CD4-positive, alpha-beta T cell (primary cell): ENCODE data around the gene GAST. TPM values are rescaled to one million over a fixed set of nuclear protein-coding genes. Genes with fewer than 3 reads are reported as not detected.

Source experiments
- ATAC-seq: fragments of 200-7000 bp; cut with Tn5 transposase; one replicate; pipeline ENCODE4 v1.10.0; 2022; ENCODE audit warnings: mild to moderate bottlenecking; ENCODE audit not compliant: poor library complexity
- CTCF ChIA-PET: fragments of 350-600 bp; sonication (Branson Sonifier 250); formaldehyde crosslinking; loops from one replicate; lab custom pipeline; 2021; ENCODE audit warnings: antibody characterized with exemption, inconsistent platforms; lab: Charles Lee
- POLR2A ChIA-PET: fragments of 350-600 bp; sonication (Branson Sonifier 250); formaldehyde crosslinking; loops from one replicate; lab custom pipeline; 2021; ENCODE audit warnings: antibody characterized with exemption, inconsistent platforms; lab: Charles Lee
- DNase-seq, 14 experiments: peaks; one replicate each; pipeline ENCODE4 v3.0.0-alpha.2; 2013 to 2020; ENCODE audit warnings: mixed read lengths in 2 of 14
- H3K27ac ChIP-seq, 2 donors: one replicate each; pipeline versions ENCODE4 v1.5.1 to v1.7.0; 2013; ENCODE audit warnings: low read length in 2 of 2, low read depth in 1 of 2, mild to moderate bottlenecking in 1 of 2
- H3K27me3 ChIP-seq, 2 experiments: 1 replicate in 1 of 2; 2 replicates in 1 of 2; pipeline versions ENCODE4 v1.6.1 to v1.7.0; 2013; ENCODE audit warnings: low read length in 2 of 2, control low read depth in 1 of 2, mild to moderate bottlenecking in 1 of 2, moderate library complexity in 1 of 2; ENCODE audit not compliant: insufficient read depth in 2 of 2, control insufficient read depth in 1 of 2
- H3K36me3 ChIP-seq: one replicate; pipeline ENCODE4 v1.6.1; 2013; ENCODE audit warnings: low read length, control low read depth; ENCODE audit not compliant: insufficient read depth
- H3K4me1 ChIP-seq: one replicate; pipeline ENCODE4 v1.6.1; 2013; ENCODE audit warnings: low read length, control low read depth; ENCODE audit not compliant: insufficient read depth
- H3K4me3 ChIP-seq: one replicate; pipeline ENCODE4 v1.5.1; 2013; ENCODE audit warnings: mild to moderate bottlenecking, low read length, moderate library complexity
- H3K9me3 ChIP-seq, 2 experiments: 1 replicate in 1 of 2; 2 replicates in 1 of 2; pipeline versions ENCODE4 v1.6.1 to v1.7.0; 2013; ENCODE audit warnings: low read length in 2 of 2, mild to moderate bottlenecking in 2 of 2, control low read depth in 1 of 2, moderate library complexity in 1 of 2; ENCODE audit not compliant: control insufficient read depth in 1 of 2, insufficient read depth in 1 of 2
- H3K27ac Mint-ChIP-seq: one replicate; pipeline ENCODE4 v1.8.0; 2020; ENCODE audit warnings: mixed read lengths
- H3K27me3 Mint-ChIP-seq: one replicate; pipeline ENCODE4 v1.8.0; 2021; ENCODE audit warnings: mixed read lengths
- H3K36me3 Mint-ChIP-seq: one replicate; pipeline ENCODE4 v1.8.0; 2021; ENCODE audit warnings: low read depth, mixed read lengths
- H3K4me1 Mint-ChIP-seq: one replicate; pipeline ENCODE4 v1.8.0; 2021; ENCODE audit warnings: low read depth, mixed read lengths
- H3K4me3 Mint-ChIP-seq: one replicate; pipeline ENCODE4 v1.8.0; 2020; ENCODE audit warnings: mild to moderate bottlenecking, mixed read lengths
- H3K9me3 Mint-ChIP-seq: one replicate; pipeline ENCODE4 v1.8.0; 2020; ENCODE audit warnings: mixed read lengths
- intact Hi-C, 2 experiments: fragments of 100-400 bp; cut with DNase I in 1 of 2; cut with micrococcal nuclease in 1 of 2; formaldehyde crosslinking; loops; one replicate each; pipeline versions ENCODE4 v1.15.1 to v1.9.0; 2023 to 2025; cut with DNase I, micrococcal nuclease
- total RNA-seq, 174 experiments: library from RNA in 2 of 174; stranded (reverse) in 2 of 174; gene quantifications; one replicate each; pipeline ENCODE4 v1.2.3 and lab custom pipeline; 2021 to 2026
- TF ChIP-seq, protein P1 (sequence below): fragments of 200-600 bp; IDR thresholded peaks from one replicate; pipeline ENCODE4 v1.8.0; 2022; ENCODE audit warnings: antibody characterized with exemption, mild to moderate bottlenecking

The GAST gene
- total RNA-seq, 2 experiments from 2014 or later, result not detected

DNA sequence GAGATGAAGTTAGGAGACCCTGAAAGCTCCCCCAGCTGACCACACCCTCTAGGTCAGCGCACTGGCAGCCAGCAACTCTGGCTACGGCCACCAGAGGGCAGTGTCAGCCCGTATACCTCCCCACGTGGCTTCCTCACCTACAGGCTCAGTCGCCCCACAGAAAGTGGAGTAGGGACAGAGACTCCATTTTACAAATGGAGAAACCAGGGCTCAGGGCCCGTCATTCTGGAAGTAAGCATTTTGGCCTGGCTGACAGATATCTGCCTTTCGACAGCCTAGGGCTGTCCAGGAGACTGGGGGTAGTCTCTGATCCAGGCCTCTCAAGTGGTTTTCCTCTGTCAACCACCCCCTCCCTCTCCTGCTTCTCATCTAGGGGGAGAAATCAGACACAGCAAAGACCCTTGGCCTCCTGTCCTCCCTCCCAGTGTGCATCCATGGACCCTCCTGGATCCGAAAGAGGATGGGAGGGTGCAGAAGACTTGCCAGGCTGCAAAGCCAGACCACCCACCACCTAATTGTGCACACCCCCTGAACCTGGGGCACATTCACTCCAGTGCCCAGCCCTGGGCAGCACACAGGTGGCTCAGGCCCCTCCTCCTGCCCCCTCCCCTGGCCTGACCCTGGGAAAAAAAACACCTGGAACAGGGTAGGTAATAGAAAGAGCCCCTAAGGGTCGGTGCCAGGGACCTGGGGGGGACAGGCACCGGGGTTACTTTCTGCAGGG is 26.1 kb downstream of the GAST start:
- Histone ChIP-seq H3K27me3 (peaks cover 36 to 43% of the 10 kb centered on the region in 2 experiments), H3K4me1 (peaks cover 21% of the 10 kb centered on the region), H3K4me3 (no peak overlapping the region), H3K27ac (no peak overlapping the region), H3K9me3 (peaks cover 0 to 18% of the 10 kb centered on the region in 2 experiments), H3K36me3 (no peaks in the 10 kb centered on the region)
- no peaks in the 10 kb centered on the region for H3K9me3 Mint-ChIP-seq
- H3K4me1 Mint-ChIP-seq, result no peaks in the 10 kb centered on the region
- CTCF ChIA-PET, result interaction anchor here (0.7 to 1.2 kb wide), 4 partner anchors 10 to 92 kb away, joined by 3 to 8 read pairs (median 4); partner anchors contain the start of gene P3H4
- no peaks in the 10 kb centered on the region for H3K36me3 Mint-ChIP-seq
- H3K27me3 Mint-ChIP-seq, result peaks cover 38% of the 10 kb centered on the region
- TF ChIP-seq, protein P1, sequence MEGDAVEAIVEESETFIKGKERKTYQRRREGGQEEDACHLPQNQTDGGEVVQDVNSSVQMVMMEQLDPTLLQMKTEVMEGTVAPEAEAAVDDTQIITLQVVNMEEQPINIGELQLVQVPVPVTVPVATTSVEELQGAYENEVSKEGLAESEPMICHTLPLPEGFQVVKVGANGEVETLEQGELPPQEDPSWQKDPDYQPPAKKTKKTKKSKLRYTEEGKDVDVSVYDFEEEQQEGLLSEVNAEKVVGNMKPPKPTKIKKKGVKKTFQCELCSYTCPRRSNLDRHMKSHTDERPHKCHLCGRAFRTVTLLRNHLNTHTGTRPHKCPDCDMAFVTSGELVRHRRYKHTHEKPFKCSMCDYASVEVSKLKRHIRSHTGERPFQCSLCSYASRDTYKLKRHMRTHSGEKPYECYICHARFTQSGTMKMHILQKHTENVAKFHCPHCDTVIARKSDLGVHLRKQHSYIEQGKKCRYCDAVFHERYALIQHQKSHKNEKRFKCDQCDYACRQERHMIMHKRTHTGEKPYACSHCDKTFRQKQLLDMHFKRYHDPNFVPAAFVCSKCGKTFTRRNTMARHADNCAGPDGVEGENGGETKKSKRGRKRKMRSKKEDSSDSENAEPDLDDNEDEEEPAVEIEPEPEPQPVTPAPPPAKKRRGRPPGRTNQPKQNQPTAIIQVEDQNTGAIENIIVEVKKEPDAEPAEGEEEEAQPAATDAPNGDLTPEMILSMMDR, result peak; percentile 97
- peak overlapping the region; percentile 53 for H3K27ac Mint-ChIP-seq
- DNase-seq (peak; percentile 57 to 89 (median 74)), ATAC-seq (peak; percentile 89)
- H3K4me3 Mint-ChIP-seq, result no peak overlapping the region
- POLR2A ChIA-PET, result interaction anchor here (1.6 kb wide), 1 partner anchor 47 kb away, joined by 5 read pairs; no protein-coding TSS in a partner anchor
- intact Hi-C loops, result loop anchor here (1.0 to 5.0 kb wide), 5 partner anchors 49 to 379 kb away; partner anchors contain the start of genes JUP (in 1 of the 2) and P3H4 (in 1 of the 2)

DNA sequence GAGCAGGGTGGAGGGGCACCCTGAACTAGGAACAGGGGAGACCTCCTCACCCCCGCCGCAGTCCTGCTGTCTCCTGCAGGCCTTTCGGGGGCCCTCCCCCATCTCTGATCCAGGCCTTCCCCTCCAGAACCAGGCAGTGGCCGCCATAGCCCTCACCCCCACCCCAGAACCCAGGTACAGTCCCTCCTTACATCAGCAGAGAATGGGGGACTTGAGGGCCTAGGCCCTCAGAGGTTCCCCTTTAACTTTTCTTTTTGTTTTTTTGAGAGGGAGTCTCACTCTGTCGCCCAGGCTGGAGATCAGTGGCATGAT is 26.6 kb downstream of the GAST start:
- POLR2A ChIA-PET, result no interaction called here

DNA sequence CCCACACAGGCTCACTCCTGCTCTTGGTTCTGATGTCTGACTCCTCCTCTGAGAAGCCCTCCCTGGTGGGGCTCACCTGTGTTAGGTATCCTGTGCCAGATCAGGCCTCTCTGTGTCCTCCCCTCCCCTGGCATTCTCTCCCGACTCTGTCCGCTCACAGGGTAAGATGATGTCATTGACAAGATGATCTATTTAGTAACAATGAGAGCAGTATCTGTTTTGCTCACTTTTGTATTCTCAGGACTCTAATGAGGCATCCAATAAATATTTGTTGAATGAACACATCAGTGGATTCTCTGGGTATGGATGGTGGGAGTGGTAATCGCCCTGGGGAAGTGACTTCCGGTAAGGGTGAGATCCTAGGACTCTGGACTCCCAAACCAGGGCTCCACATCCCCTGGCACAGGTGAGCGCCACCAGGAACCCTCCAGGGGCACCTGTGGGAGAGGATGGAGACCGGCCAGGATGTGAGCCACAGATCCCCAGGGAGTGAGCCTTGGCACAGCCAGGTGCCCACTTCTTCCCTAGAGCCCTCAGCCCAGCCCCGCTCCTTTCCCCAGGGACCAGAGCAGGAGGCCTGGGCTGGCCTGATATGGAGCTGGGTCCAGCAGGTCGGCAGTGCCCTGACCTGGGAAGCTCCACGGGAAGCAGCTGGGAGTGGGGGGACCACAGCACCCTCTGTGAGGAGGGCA is 27.7 kb downstream of the GAST start:
- H3K4me3 ChIP-seq, result no peak overlapping the region
- H3K27me3 ChIP-seq, result peaks cover 24 to 30% of the 10 kb centered on the region in 2 experiments
- DNase-seq (no peak), ATAC-seq (no peak)
- H3K4me1 ChIP-seq, result peaks cover 10% of the 10 kb centered on the region
- Mint-ChIP-seq H3K4me3 (no peak overlapping the region), H3K27me3 (peaks cover 32% of the 10 kb centered on the region), H3K9me3 (no peaks in the 10 kb centered on the region), H3K4me1 (no peaks in the 10 kb centered on the region), H3K27ac (no peak overlapping the region), H3K36me3 (no peaks in the 10 kb centered on the region)
- no peak overlapping the region for H3K27ac ChIP-seq
- no peaks in the 10 kb centered on the region for H3K36me3 ChIP-seq
- POLR2A ChIA-PET, result no interaction called here
- intact Hi-C loops, result loop anchor here (2.0 to 5.0 kb wide), 3 partner anchors 47 to 377 kb away; partner anchors contain the start of genes JUP (in 1 of the 2) and P3H4 (in 1 of the 2)
- CTCF ChIA-PET, result no interaction called here
- TF ChIP-seq, protein P1, result no peak
- peaks cover 0 to 8% of the 10 kb centered on the region in 2 experiments for H3K9me3 ChIP-seq

More for the DNA sequence above, 26.6 kb downstream of the GAST start:
- H3K9me3 Mint-ChIP-seq, result no peaks in the 10 kb centered on the region
- no peaks in the 10 kb centered on the region for H3K36me3 Mint-ChIP-seq
- H3K9me3 ChIP-seq, result peaks cover 0 to 18% of the 10 kb centered on the region in 2 experiments
- no peak overlapping the region for H3K4me3 Mint-ChIP-seq
- H3K36me3 ChIP-seq, result no peaks in the 10 kb centered on the region
- DNase-seq (no peak), ATAC-seq (no peak)
- H3K27me3 Mint-ChIP-seq, result peaks cover 33% of the 10 kb centered on the region
- H3K4me1 Mint-ChIP-seq, result no peaks in the 10 kb centered on the region
- intact Hi-C loops, result loop anchor here (1.0 to 5.0 kb wide), 5 partner anchors 49 to 379 kb away; partner anchors contain the start of genes JUP (in 1 of the 2) and P3H4 (in 1 of the 2)
- H3K27ac ChIP-seq, result no peak overlapping the region
- no peak overlapping the region for H3K4me3 ChIP-seq
- H3K4me1 ChIP-seq, result peaks cover 20% of the 10 kb centered on the region
- TF ChIP-seq, protein P1, result no peak
- H3K27me3 ChIP-seq, result peaks cover 33 to 41% of the 10 kb centered on the region in 2 experiments
- CTCF ChIA-PET, result no interaction called here
- no peak overlapping the region for H3K27ac Mint-ChIP-seq
